ENCODE measurements around the gene P2RX4. TPM values are rescaled to one million over a fixed set of nuclear protein-coding genes. Genes with fewer than 3 reads are reported as not detected.
A peak's percentile ranks its signal among the peaks of the same experiment; 100 is the strongest.
"Not testable (repeated sequence)": the region's sequence is repeated elsewhere in the genome, so short reads cannot be mapped to it uniquely, and the experiment has no call there.

P2RX4 gene
- total and polyA plus RNA-seq, 9 of the 15 experiments (the other 6 are each of a cell fraction or from before 2014, with no cell fraction given) = 6.6 to 21.5 (median 11.7) TPM

DNA sequence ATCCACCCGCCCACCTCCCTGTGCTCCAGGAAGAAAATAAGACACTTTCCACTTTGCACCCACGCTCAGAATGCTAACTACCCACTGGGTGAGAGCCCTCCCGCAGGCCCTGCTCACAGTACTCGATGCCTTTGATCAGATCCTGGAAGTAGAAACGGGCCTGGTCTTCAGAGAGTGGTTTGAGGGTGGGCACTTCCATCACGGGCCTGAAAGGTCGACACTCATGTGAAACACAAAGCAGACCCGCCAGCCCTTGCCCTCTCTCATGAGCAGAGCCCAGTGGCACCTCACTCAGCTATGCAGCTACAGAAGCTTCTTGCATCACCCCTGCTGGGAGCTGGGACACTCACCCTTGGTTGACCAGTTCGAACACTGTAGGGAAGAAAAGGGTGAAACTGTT, 45.5 kb downstream of the P2RX4 start:
- Histone ChIP-seq H3K9ac (ENCODE audit: insufficient read depth in 1 of 2, low read depth in 2 of 2, low read length in 2 of 2) (0 out of 4 replicates have a peak overlapping the region, but pooled peaks of 1 of the 2 experiments have one; percentile 73), H2AFZ (ENCODE audit: low read depth, low read length) (no peak overlapping the region), H3K79me2 (ENCODE audit: control insufficient read depth, insufficient read depth, low read length) (no peaks in the 10 kb centered on the region), H3K9me1 (ENCODE audit: control insufficient read depth, insufficient read depth, low read length) (no peaks in the 10 kb centered on the region), H3K9me3 (replicated peaks; ENCODE audit: control insufficient read depth, insufficient read depth, low read depth, low read length) (no peaks in the 10 kb centered on the region), H3K4me3 (no peak overlapping the region), H3K4me2 (ENCODE audit: insufficient read depth, low read length) (no peak overlapping the region), H4K20me1 (replicated peaks; ENCODE audit: control insufficient read depth, insufficient read depth, low read length) (no peaks in the 10 kb centered on the region), H3K27me3 (ENCODE audit: control insufficient read depth in 2 of 2, insufficient read depth in 2 of 2, low read length in 2 of 2) (no peaks in the 10 kb centered on the region), H3K36me3 (ENCODE audit: control insufficient read depth, insufficient read depth, low read length) (peaks cover 58% of the 10 kb centered on the region), H3K4me1 (replicated peaks in 1 of 2; ENCODE audit: control insufficient read depth in 2 of 2, insufficient read depth in 2 of 2, low read length in 2 of 2) (no peaks in the 10 kb centered on the region), H3K27ac (ENCODE audit: extremely low read depth, low read depth, low read length) (no peak overlapping the region; the same call in 2 of the 3 replicates)
- DNase-seq (ENCODE audit: extremely low read depth in 1 of 4, low spot score in 3 of 4) (no peak), FAIRE-seq (no peak), ATAC-seq (peak; percentile 28; the same call in 1 of the 3 replicates)
- CTCF ChIA-PET (ENCODE audit: low intra/inter-chr PET ratio) = no interaction called here
- intact Hi-C loops (cut with micrococcal nuclease) (no loop called here), in situ Hi-C loops (cut with MboI) (no loop called here)
- TF ChIP-seq, protein P1, sequence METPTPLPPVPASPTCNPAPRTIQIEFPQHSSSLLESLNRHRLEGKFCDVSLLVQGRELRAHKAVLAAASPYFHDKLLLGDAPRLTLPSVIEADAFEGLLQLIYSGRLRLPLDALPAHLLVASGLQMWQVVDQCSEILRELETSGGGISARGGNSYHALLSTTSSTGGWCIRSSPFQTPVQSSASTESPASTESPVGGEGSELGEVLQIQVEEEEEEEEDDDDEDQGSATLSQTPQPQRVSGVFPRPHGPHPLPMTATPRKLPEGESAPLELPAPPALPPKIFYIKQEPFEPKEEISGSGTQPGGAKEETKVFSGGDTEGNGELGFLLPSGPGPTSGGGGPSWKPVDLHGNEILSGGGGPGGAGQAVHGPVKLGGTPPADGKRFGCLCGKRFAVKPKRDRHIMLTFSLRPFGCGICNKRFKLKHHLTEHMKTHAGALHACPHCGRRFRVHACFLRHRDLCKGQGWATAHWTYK (CRISPR knock-in tag; IDR thresholded peaks at IDR 0.05) = no peak
- TF ChIP-seq GTF2A2 (tag; IDR thresholded peaks at IDR 0.05) = no peak
- peak; percentile 31; the same call in 1 of the 2 replicates for TF ChIP-seq CEBPG (CRISPR knock-in tag; IDR thresholded peaks at IDR 0.05)
- TF ChIP-seq CEBPG (tag; conservative IDR thresholded peaks at IDR 0.05 in 1 of 2, IDR thresholded peaks at IDR 0.05 in 1 of 2) = no peak
- no TSS peak for BruUV-seq (replicated peaks)
- WGBS (ENCODE audit: insufficient coverage, low coverage, missing lambda C conversion rate) = 94% methylated on average over 9 of the region's 9 CpGs
- POLR2A ChIA-PET = interaction anchor here (0.7 to 0.8 kb wide), 2 partner anchors 25 to 82 kb away, joined by 3 to 4 read pairs; no protein-coding TSS in a partner anchor

- H3K4me1 ChIP-seq (replicated peaks in 1 of 2; ENCODE audit: control insufficient read depth in 2 of 2, insufficient read depth in 2 of 2, low read length in 2 of 2); intact Hi-C loops (cut with micrococcal nuclease); H3K4me3 ChIP-seq; ATAC-seq; H3K27ac ChIP-seq (ENCODE audit: extremely low read depth, low read depth, low read length); H2AFZ ChIP-seq (ENCODE audit: low read depth, low read length); DNase-seq (ENCODE audit: extremely low read depth in 1 of 4, low spot score in 3 of 4); BruUV-seq (replicated peaks); CTCF ChIA-PET (ENCODE audit: low intra/inter-chr PET ratio); in situ Hi-C loops (cut with MboI); H3K9me1 ChIP-seq (ENCODE audit: control insufficient read depth, insufficient read depth, low read length); H3K9me3 ChIP-seq (replicated peaks; ENCODE audit: control insufficient read depth, insufficient read depth, low read depth, low read length); H3K27me3 ChIP-seq (ENCODE audit: control insufficient read depth in 2 of 2, insufficient read depth in 2 of 2, low read length in 2 of 2); FAIRE-seq; H3K9ac ChIP-seq (ENCODE audit: insufficient read depth in 1 of 2, low read depth in 2 of 2, low read length in 2 of 2); H3K4me2 ChIP-seq (ENCODE audit: insufficient read depth, low read length); H3K79me2 ChIP-seq (ENCODE audit: control insufficient read depth, insufficient read depth, low read length); H4K20me1 ChIP-seq (replicated peaks; ENCODE audit: control insufficient read depth, insufficient read depth, low read length): not testable (repeated sequence)
- H3K36me3 ChIP-seq (ENCODE audit: control insufficient read depth, insufficient read depth, low read length) = peaks cover 54% of the 10 kb centered on the region
- WGBS (ENCODE audit: insufficient coverage, low coverage, missing lambda C conversion rate) = 80% methylated on average over 8 of the region's 8 CpGs
- POLR2A ChIA-PET = interaction anchor here (0.7 to 1.2 kb wide), 5 partner anchors 9 to 143 kb away, joined by 3 to 8 read pairs (median 3); no protein-coding TSS in a partner anchor
Measured at GRCh38 chr12:121257704-121258449, 47.9 kb downstream of the P2RX4 start.
